ENCODE results near the gene GNG12.
A peak's percentile ranks its signal among the peaks of the same experiment; 100 is the strongest.

Gene GNG12

DNA sequence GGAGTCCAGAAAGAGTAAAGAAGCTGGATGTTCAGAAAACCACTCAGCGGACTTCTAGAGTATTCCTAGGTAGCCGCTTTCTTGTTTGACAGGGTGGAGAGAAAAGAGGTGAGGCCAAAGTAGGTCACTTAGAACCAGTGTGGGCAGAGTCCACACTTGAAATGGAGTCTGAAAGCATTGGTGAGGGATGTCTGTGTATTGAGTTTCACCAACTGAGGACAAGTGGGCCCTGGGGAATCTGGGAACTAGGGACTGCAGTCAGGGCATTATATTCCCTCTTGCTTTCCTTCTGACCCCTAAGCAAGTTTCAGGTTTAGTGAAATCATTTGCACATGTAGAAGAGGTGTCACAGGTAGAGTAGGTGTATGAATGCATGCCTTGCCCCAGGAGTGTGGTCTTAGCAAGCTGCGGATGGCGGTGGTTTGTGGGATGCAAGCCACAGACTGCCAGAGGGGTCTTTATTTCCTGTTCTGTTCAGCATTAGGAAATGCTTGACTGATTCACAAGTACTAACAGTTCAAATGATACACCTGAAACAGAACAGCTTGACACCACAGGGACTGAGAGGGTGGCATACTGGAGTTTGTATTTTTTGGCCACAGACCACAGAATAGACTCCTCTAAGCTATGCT lies 1.1 kb upstream of the GNG12 start:
- no peak for DNase-seq (ENCODE audit: low spot score)
- TF ChIP-seq, protein P1, sequence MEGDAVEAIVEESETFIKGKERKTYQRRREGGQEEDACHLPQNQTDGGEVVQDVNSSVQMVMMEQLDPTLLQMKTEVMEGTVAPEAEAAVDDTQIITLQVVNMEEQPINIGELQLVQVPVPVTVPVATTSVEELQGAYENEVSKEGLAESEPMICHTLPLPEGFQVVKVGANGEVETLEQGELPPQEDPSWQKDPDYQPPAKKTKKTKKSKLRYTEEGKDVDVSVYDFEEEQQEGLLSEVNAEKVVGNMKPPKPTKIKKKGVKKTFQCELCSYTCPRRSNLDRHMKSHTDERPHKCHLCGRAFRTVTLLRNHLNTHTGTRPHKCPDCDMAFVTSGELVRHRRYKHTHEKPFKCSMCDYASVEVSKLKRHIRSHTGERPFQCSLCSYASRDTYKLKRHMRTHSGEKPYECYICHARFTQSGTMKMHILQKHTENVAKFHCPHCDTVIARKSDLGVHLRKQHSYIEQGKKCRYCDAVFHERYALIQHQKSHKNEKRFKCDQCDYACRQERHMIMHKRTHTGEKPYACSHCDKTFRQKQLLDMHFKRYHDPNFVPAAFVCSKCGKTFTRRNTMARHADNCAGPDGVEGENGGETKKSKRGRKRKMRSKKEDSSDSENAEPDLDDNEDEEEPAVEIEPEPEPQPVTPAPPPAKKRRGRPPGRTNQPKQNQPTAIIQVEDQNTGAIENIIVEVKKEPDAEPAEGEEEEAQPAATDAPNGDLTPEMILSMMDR (IDR thresholded peaks at IDR 0.05; ENCODE audit: extremely low read depth, missing control alignments) = no peak

DNA sequence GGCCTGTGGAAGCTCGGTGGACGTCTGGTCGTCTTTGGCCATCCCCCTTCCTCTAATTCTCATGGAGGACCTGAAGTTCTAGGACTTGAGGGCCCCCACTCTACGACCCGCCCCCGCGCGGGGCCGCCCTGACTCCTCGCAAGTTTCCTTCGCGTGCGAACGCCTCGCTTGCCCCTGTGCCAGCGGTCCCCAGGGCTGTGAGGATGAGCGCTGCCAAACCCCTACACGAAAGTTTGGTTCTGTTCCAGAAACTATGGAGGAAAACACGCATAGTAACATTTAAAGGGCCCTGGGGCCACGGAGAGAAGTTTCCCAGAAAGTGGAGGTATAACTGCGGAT lies 304 bp upstream of the GNG12 start:
- no peak for DNase-seq (ENCODE audit: low spot score)
- TF ChIP-seq, protein P1 (IDR thresholded peaks at IDR 0.05; ENCODE audit: extremely low read depth, missing control alignments) = no peak

DNA sequence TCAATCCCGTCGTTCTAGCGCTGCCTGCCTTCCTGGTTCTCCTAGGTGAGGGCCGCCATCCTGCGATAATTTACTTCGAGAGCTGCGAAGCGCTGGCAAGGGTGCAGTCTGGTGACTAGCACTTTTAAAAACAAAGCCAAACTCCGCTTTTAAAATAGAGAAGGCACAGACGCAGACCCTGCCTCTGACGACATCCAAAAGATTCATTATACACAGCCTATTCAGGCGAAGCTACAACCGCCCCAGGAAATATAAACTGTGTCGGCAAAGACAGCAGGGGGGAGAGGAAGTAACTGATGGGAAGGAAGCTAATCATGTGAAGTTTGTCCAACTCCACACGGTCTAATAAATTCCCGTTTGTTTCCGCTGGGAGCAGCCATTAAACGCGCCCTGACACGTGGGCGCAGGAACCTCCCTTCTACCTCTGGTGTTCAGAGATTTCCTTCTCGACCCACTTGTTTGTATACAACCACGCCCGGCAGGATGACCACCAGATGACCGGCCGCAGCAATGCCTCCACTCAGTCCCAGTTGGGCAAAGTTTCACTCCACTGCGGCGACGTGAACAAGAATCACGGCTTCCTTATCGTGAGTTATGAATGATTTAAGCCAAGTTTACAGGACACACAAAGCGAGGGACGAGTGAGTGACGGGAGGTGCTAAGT lies 1.3 kb downstream of the GNG12 start:
- peak; percentile 52 for DNase-seq (ENCODE audit: low spot score)
- TF ChIP-seq, protein P1 (IDR thresholded peaks at IDR 0.05; ENCODE audit: extremely low read depth, missing control alignments) = no peak

DNA sequence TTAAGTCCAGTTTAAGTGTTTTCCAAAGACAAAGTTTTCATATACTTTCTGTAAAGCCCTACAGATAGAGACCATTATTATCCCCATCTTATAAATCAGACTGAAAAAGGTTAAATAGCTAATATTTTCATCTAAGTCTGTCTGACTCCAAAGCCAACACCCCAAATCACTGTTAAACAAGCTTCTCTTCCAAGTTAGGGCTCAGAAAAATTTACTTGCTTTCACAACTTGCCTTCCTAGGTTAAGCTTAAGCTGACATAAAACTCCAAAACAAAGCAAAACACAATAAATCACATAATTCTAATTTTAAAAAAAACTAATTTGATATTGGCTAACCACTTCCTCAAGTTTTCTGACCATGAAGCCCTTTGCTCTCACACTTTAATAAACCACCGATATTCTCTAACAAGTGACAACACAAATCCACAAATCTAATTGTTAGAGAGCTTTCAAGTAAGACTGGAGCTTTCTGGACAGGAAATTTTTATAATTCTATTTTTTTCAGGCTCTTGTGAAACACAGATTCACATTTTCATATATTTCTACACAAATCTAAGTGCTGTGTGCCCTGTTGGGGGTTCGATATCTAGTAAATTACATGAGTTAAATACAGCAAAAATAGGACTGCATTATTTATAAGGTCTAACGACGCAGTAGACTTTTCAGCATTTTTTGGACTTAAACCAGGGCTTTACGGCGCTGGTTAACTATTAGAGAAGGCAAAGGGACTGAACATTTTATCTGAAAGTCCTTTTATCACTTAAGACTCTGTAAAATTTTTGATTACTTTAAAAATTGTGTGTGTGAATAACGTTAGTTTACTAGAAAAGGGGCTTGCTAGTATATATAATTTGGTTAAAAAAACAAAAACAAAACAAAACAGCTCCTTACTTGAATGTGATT lies 2.1 kb downstream of the GNG12 start:
- TF ChIP-seq, protein P1 (IDR thresholded peaks at IDR 0.05; ENCODE audit: extremely low read depth, missing control alignments) = no peak
- no peak for DNase-seq (ENCODE audit: low spot score)

DNA sequence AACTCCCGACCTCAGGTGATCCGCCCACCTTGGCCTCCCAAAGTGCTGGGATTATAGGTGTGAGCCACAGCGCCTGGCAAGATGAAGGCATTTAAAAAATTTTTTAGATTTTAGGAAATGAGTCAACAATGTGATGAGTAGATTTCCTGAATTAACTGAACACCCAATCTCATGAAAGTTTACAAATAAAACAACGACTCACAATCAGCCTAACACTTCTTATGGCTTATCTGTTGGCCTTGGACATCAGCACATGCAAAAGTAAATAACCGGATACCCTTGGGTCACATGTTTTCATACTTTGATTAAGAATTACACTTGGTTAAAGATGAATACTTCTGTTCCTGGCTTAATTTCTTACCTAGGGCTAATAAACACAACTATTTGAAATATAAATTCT lies 3.0 kb downstream of the GNG12 start:
- TF ChIP-seq, protein P1 (IDR thresholded peaks at IDR 0.05; ENCODE audit: extremely low read depth, missing control alignments) = no peak
- DNase-seq (ENCODE audit: low spot score) = no peak

DNA sequence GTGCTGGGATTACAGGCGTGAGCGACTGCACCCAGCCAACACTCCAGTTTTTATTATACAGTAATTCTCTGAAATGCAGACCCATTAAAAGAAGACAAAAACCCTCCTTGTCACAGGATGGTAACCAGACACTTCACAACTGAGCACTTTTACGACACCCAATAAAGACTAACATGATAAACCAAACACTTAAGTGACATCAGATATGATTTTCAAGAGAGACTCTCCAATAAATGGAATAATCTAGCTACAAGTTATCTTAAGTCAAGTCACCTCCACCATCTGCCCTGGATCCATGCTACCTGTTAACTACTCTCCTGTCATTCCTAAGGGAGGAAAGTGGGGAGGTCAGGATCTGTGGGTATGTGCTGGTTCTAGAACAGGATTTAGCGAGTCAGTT lies 5.6 kb downstream of the GNG12 start:
- no peak for DNase-seq (ENCODE audit: low spot score)
- TF ChIP-seq, protein P1 (IDR thresholded peaks at IDR 0.05; ENCODE audit: extremely low read depth, missing control alignments) = no peak

DNA sequence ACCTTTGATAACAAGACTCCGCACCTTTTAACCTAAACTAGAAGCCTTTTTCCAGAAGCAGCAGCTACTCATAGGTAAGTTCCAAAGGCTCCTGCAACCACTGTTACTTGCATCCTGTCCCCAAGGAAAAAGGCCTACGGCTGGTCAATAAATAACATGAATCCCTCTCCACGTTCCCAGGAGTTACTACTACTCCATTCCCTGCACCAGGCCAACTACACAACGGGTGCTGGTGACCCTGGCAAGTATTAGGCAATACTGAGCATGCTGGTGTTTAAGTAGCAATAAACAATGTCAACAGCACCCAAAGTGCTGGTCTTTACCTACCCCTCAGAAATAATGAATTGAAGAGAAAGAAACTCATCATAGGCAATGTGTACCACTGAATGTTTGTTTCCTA lies 7.7 kb downstream of the GNG12 start:
- TF ChIP-seq, protein P1 (IDR thresholded peaks at IDR 0.05; ENCODE audit: extremely low read depth, missing control alignments) = no peak
- no peak for DNase-seq (ENCODE audit: low spot score)

All from GM20000 (cell line).